K562 (cell line): ENCODE measurements around the gene LONRF3. TPM values are rescaled to one million over a fixed set of nuclear protein-coding genes. Genes with fewer than 3 reads are reported as not detected.
A peak's percentile ranks its signal among the peaks of the same experiment; 100 is the strongest.

ENCODE experiments used
- ARID2 ChIP-seq: fragments of 450-650 bp; IDR thresholded peaks from 2 replicates; pipeline ENCODE4 v1.6.1; 2017; ENCODE audit warnings: antibody characterized with exemption, mild to moderate bottlenecking
- ARID4B ChIP-seq: sonication (generic); formaldehyde crosslinking; IDR thresholded peaks from 2 replicates; pipeline ENCODE4 v1.8.0; 2022; ENCODE audit warnings: mild to moderate bottlenecking, missing genetic modification reagents
- BCL6 ChIP-seq: fragments of 250-450 bp; sonication (Bioruptor Pico); IDR thresholded peaks from 2 replicates; pipeline ENCODE4 v1.4.0; 2020
- CBFA2T3 ChIP-seq: fragments of 450-650 bp; IDR thresholded peaks from 2 replicates; pipeline ENCODE4 v1.6.1; 2017
- EGR1 ChIP-seq: fragments of 450-650 bp; conservative IDR thresholded peaks from 2 replicates; pipeline ENCODE4 v1.6.1; 2017; ENCODE audit warnings: mild to moderate bottlenecking
- FOSL1 ChIP-seq: fragments of 200-800 bp; sonication (Bioruptor generic); conservative IDR thresholded peaks from 2 replicates; pipeline ENCODE4 v1.6.1; 2016; ENCODE audit warnings: missing genetic modification characterization, missing compliant biosample characterization
- FOXM1 ChIP-seq, 2 experiments: fragments of 450-650 bp in 1 of 2; sonication (generic) in 1 of 2; formaldehyde crosslinking in 1 of 2; IDR thresholded peaks; 2 replicates each; pipeline versions ENCODE4 v1.6.1 to v1.9.0; 2017 to 2022; ENCODE audit warnings: low read depth in 2 of 2, mild to moderate bottlenecking in 2 of 2, missing genetic modification reagents in 1 of 2, moderate library complexity in 1 of 2
- HDAC3 ChIP-seq: fragments of 450-650 bp; IDR thresholded peaks from 2 replicates; pipeline ENCODE4 v1.6.1; 2018; ENCODE audit warnings: borderline replicate concordance, mild to moderate bottlenecking, moderate library complexity; ENCODE audit not compliant: partially characterized antibody
- HOXB6 ChIP-seq: fragments of 250-450 bp; sonication (Bioruptor Pico); IDR thresholded peaks from 2 replicates; pipeline ENCODE4 v1.5.1; 2022; ENCODE audit warnings: mild to moderate bottlenecking, borderline replicate concordance
- MITF ChIP-seq: IDR thresholded peaks from 2 replicates; pipeline ENCODE4 v1.6.1; 2014; ENCODE audit warnings: antibody characterized with exemption
- POLR2A ChIP-seq: fragments of 450-650 bp; conservative IDR thresholded peaks from 2 replicates; pipeline ENCODE4 v1.6.1; 2016
- RB1 ChIP-seq: fragments of 450-650 bp; IDR thresholded peaks from 2 replicates; pipeline ENCODE4 v1.6.1; 2017; ENCODE audit warnings: low read depth, mild to moderate bottlenecking
- RBM22 ChIP-seq: fragments of 200-400 bp; formaldehyde crosslinking; IDR thresholded peaks from 2 replicates; pipeline ENCODE4 v1.6.1; 2018; ENCODE audit warnings: low read length, low read depth; ENCODE audit not compliant: poor library complexity, severe bottlenecking
- SAFB2 ChIP-seq: fragments of 200-400 bp; formaldehyde crosslinking; IDR thresholded peaks from 2 replicates; pipeline ENCODE4 v1.6.1; 2018; ENCODE audit warnings: borderline replicate concordance, low read length, low read depth, moderate library complexity; ENCODE audit not compliant: severe bottlenecking
- SIX5 ChIP-seq, 2 experiments: IDR thresholded peaks; 2 replicates each; pipeline ENCODE4 v1.6.1; 2011; ENCODE audit warnings: low read length in 2 of 2, borderline replicate concordance in 1 of 2, low read depth in 1 of 2, mild to moderate bottlenecking in 1 of 2, moderate library complexity in 1 of 2; ENCODE audit not compliant: insufficient read depth in 1 of 2
- TEAD1 ChIP-seq, 2 experiments: fragments of 450-650 bp in 1 of 2; sonication (generic) in 1 of 2; formaldehyde crosslinking; IDR thresholded peaks; 2 replicates each; pipeline versions ENCODE4 v1.4.0 to v1.8.0; 2020 to 2022; ENCODE audit warnings: mild to moderate bottlenecking in 2 of 2, missing genetic modification reagents in 1 of 2
- THRAP3 ChIP-seq: fragments of 450-650 bp; IDR thresholded peaks from 2 replicates; pipeline ENCODE4 v1.6.1; 2016; ENCODE audit warnings: mild to moderate bottlenecking, inconsistent platforms, borderline replicate concordance
- YBX1 ChIP-seq: fragments of 450-650 bp; IDR thresholded peaks from 2 replicates; pipeline ENCODE4 v1.7.1; 2016; ENCODE audit warnings: mild to moderate bottlenecking
- ZFP91 ChIP-seq: sonication (generic); formaldehyde crosslinking; IDR thresholded peaks from 2 replicates; pipeline ENCODE4 v1.8.0; 2022; ENCODE audit warnings: mild to moderate bottlenecking, missing genetic modification reagents
- ZNF184 ChIP-seq: sonication (generic); formaldehyde crosslinking; IDR thresholded peaks from 2 replicates; pipeline ENCODE4 v1.5.0; 2020; ENCODE audit warnings: missing genetic modification reagents
- polyA plus RNA-seq, 8 experiments: library from polyadenylated mRNA; depleted of rRNA in 4 of 8; stranded (reverse) in 5 of 8; unstranded in 3 of 8; fragments of >200 nt; fragmentation: Nextera tagmentation in 2 of 8; fragmentation: Illumina TruSeq in 1 of 8; extraction: Ambion mirVana in 2 of 8; extraction: Trizol in 1 of 8; gene quantifications; 2 replicates each; pipeline versions ENCODE4 v1.2.1 to v1.2.3, GENCODE V29; 2011 to 2014; ENCODE audit warnings: inconsistent platforms in 1 of 8, missing spikeins in 1 of 8
- total RNA-seq, 7 experiments: library from RNA; depleted of rRNA in 6 of 7; stranded (reverse); fragments of >200 nt in 6 of 7; fragmentation: Illumina TruSeq in 2 of 7; extraction: Trizol in 2 of 7; gene quantifications; 2 replicates each; pipeline versions ENCODE4 v1.2.1 to v1.2.3, GENCODE V29; 2011 to 2021; ENCODE audit warnings: low replicate concordance in 1 of 7
- TF ChIP-seq, protein P1 (sequence below): fragments of 250-450 bp; sonication (Bioruptor Pico); IDR thresholded peaks from 2 replicates; pipeline ENCODE4 v1.5.0; 2022; ENCODE audit warnings: mild to moderate bottlenecking

LONRF3 gene
- total and polyA plus RNA-seq, 9 of the 15 experiments (the other 6 are each of a cell fraction or from before 2014, with no cell fraction given) = 1.3 to 22.0 (median 8.7) TPM

DNA sequence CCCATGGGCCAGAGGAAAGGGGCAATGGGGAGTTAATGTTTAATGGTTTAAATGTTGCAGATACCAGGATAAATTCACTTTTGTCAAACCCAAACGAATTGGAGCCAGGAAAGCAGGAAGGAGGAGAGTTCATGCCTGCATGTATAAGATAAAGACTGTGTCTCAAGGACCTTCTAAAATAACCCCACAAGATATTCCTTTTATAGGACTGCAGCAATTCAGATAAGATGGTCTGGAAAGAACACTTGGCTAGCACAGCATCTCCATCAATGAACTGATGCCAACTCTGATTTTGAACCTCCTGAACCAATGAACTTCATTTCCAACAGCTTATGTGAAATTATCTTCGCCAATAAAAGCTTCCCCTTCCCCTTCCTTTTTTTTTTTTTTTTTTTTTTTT, 31.3 kb upstream of the LONRF3 start (continued):
- TF ChIP-seq FOSL1 (tag) = no peak
- TF ChIP-seq RBM22 = no peak
- TF ChIP-seq BCL6 (CRISPR knock-in tag) = no peak
- no peak for TF ChIP-seq HOXB6 (CRISPR knock-in tag)
- TF ChIP-seq SIX5 (IDR thresholded peaks at IDR 0.05; ENCODE audit: borderline replicate concordance in 1 of 2, insufficient read depth in 1 of 2, low read depth in 1 of 2, low read length in 2 of 2) = no peak
- TF ChIP-seq CBFA2T3 = peak; percentile 88
- no peak for TF ChIP-seq ARID4B (CRISPR knock-in tag)
- TF ChIP-seq, protein P1, sequence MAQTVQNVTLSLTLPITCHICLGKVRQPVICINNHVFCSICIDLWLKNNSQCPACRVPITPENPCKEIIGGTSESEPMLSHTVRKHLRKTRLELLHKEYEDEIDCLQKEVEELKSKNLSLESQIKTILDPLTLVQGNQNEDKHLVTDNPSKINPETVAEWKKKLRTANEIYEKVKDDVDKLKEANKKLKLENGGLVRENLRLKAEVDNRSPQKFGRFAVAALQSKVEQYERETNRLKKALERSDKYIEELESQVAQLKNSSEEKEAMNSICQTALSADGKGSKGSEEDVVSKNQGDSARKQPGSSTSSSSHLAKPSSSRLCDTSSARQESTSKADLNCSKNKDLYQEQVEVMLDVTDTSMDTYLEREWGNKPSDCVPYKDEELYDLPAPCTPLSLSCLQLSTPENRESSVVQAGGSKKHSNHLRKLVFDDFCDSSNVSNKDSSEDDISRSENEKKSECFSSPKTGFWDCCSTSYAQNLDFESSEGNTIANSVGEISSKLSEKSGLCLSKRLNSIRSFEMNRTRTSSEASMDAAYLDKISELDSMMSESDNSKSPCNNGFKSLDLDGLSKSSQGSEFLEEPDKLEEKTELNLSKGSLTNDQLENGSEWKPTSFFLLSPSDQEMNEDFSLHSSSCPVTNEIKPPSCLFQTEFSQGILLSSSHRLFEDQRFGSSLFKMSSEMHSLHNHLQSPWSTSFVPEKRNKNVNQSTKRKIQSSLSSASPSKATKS = no peak
- TF ChIP-seq MITF = no peak
- TF ChIP-seq SAFB2 = no peak
- no peak for TF ChIP-seq POLR2A
- no peak for TF ChIP-seq ZFP91 (CRISPR knock-in tag)
- TF ChIP-seq RB1 = no peak
- TF ChIP-seq TEAD1 (CRISPR knock-in tag; IDR thresholded peaks at IDR 0.05) = no peak
- TF ChIP-seq EGR1 = no peak
- TF ChIP-seq HDAC3 = peak; percentile 41
- no peak for TF ChIP-seq YBX1
- TF ChIP-seq FOXM1 (IDR thresholded peaks at IDR 0.05; ENCODE audit: low read depth) = 0 out of 2 replicates have a peak, but pooled peaks have one; percentile 22
- no peak for TF ChIP-seq FOXM1 (CRISPR knock-in tag; IDR thresholded peaks at IDR 0.05; ENCODE audit: low read depth)
- TF ChIP-seq THRAP3 = no peak
- TF ChIP-seq ZNF184 (CRISPR knock-in tag) = no peak
- TF ChIP-seq ARID2 = no peak
